ENCODE results near the gene EPG5.

DNA sequence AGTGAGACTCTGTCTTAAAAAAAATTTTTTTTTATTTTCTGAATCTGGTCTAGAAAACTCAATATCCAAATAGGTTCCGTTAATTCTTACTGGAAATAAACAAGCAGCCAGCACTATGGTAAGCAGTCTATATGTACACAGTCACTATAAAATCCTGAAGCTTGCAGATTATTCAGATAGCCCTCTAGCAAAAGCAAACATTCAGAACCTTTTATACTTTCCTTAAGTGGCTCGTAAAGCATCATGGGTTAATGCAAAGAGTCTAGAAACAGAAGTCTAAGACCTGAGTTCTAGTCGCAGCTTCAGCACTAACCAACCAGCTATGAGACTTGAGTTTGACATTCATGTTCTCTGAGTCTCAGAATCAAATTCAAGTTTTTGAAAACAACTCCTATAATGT is 89.7 kb downstream of the EPG5 start:
- TF ChIP-seq GATAD2B (IDR thresholded peaks at IDR 0.05; ENCODE audit: borderline replicate concordance) (no peak), ERF (CRISPR knock-in tag; IDR thresholded peaks at IDR 0.05) (no peak), MYNN (IDR thresholded peaks at IDR 0.05) (no peak), MYNN (CRISPR knock-in tag; IDR thresholded peaks at IDR 0.05) (no peak), TAF1 (IDR thresholded peaks at IDR 0.05; ENCODE audit: control insufficient read depth, extremely low read depth, insufficient read depth, low read length, severe bottlenecking) (no peak), CTCF (IDR thresholded peaks at IDR 0.05 in 2 of 3, conservative IDR thresholded peaks at IDR 0.05 in 1 of 3; ENCODE audit: insufficient read depth in 2 of 3, low read depth in 1 of 3, low read length in 3 of 3) (no peak), ZNF395 (CRISPR knock-in tag; IDR thresholded peaks at IDR 0.05) (no peak), CC2D1A (IDR thresholded peaks at IDR 0.05) (no peak), ZNF175 (CRISPR knock-in tag; IDR thresholded peaks at IDR 0.05; ENCODE audit: low read depth) (no peak)
